NCI-H526 treated with DMSO at 0.1 percent for 48 hours (cell line): ENCODE results near the gene RUFY3.
"Not testable (repeated sequence)": the region's sequence is repeated elsewhere in the genome, so short reads cannot be mapped to it uniquely, and the experiment has no call there.

Source experiments
- DNase-seq: peaks from one replicate; lab custom pipeline; 2025; lab: John Stamatoyannopoulos, UW

Gene RUFY3

GRCh38 chr4:70705183-70706043 lies 16.4 kb upstream of the RUFY3 start:
- peak; percentile 71 for DNase-seq

GRCh38 chr4:70706044-70706461 lies 15.7 kb upstream of the RUFY3 start:
- DNase-seq, result no peak

GRCh38 chr4:70706516-70706915 lies 15.2 kb upstream of the RUFY3 start:
- DNase-seq, result no peak

GRCh38 chr4:70709611-70710205 lies 12.1 kb upstream of the RUFY3 start:
- peak; percentile 35 for DNase-seq

- no peak for DNase-seq
Measured at GRCh38 chr4:70711599-70711998, 10.2 kb upstream of the RUFY3 start.

GRCh38 chr4:70712150-70712549 lies 9.6 kb upstream of the RUFY3 start:
- DNase-seq, result no peak

GRCh38 chr4:70712604-70713452 lies 8.9 kb upstream of the RUFY3 start:
- DNase-seq, result no peak

- DNase-seq, result no peak
Measured at GRCh38 chr4:70713453-70714078, 8.2 kb upstream of the RUFY3 start.

- DNase-seq, result no peak
Measured at GRCh38 chr4:70714079-70714887, 7.5 kb upstream of the RUFY3 start.

GRCh38 chr4:70715097-70715496 lies 6.7 kb upstream of the RUFY3 start:
- DNase-seq, result no peak

GRCh38 chr4:70718811-70719604 lies 2.8 kb upstream of the RUFY3 start:
- DNase-seq, result no peak

GRCh38 chr4:70722199-70722791 lies 531 bp downstream of the RUFY3 start:
- peak; percentile 43 for DNase-seq

GRCh38 chr4:70724463-70724862 lies 2.7 kb downstream of the RUFY3 start:
- no peak for DNase-seq

- DNase-seq, result no peak
Measured at GRCh38 chr4:70725633-70726032, 3.9 kb downstream of the RUFY3 start.

- DNase-seq, result not testable (repeated sequence)
Measured at GRCh38 chr4:70726515-70726914, 4.8 kb downstream of the RUFY3 start.

- DNase-seq, result peak; percentile 50
Measured at GRCh38 chr4:70728091-70728490, 6.3 kb downstream of the RUFY3 start.

GRCh38 chr4:70732878-70733277 lies 11.1 kb downstream of the RUFY3 start:
- DNase-seq, result not testable (repeated sequence)

- no peak for DNase-seq
Measured at GRCh38 chr4:70734168-70734954, 12.6 kb downstream of the RUFY3 start.

- no peak for DNase-seq
Measured at GRCh38 chr4:70734971-70735370, 13.2 kb downstream of the RUFY3 start.
